DMS 273 (cell line): ENCODE measurements around the gene CC2D2A.

Source experiments
- DNase-seq: peaks from one replicate; lab custom pipeline; 2025; ENCODE audit not compliant: unreplicated experiment; lab: John Stamatoyannopoulos, UW

CC2D2A gene

DNA sequence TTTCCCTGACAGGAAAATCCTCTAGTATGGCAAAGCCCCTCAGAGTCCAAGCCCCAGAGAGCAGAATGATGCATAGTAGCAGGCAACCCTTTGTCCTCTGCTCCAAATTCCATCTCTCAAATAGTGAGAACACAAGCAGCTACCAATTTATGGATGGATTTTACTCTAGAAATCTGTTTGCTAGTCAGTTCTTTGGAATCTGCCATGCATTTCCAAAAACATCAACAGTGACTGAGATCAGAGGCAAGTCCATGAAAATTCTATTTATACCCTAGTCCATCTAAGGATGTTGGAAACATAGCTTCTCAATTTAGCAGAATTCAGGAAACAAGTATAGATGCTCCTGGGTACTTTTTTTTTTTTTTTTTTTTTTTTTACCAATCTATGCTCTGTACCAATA, 10.0 kb upstream of the CC2D2A start:
- no peak for DNase-seq

DNA sequence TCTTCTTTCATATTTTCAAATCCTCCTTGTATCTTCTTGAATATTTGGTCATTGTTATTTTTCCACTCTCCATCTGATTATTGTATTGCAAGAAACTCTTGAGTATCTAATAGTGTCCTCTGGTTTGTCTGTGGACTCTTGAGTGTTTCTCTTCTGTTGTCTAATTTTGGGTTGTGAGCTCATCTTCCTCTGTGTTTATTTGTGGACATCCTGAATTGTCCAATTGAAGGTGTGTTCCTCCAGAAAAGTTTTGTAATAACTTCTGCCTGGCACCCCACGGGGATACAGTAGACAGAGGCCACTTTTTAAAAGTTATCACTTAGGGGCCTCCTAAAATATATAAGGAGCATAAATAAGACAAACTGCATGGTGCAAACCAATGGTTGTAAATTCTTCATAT, 3.1 kb upstream of the CC2D2A start:
- DNase-seq = no peak

DNA sequence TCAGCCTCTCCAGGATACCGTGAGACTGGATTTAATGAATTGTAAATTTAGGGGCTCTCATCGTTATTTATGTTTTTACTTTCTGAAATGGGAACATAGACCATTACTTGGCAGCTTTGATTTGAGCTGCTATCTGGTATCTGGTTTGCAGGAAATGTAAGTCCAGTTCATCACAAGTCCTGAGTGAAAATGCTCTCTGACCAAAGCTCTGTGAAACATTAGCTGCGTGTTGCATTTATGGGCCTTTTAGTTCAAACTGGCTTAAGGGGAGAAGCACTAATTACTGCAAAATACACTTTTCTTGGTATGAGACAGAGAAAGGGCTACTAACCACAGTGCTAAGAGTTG, 420 bp downstream of the CC2D2A start:
- DNase-seq = no peak

DNA sequence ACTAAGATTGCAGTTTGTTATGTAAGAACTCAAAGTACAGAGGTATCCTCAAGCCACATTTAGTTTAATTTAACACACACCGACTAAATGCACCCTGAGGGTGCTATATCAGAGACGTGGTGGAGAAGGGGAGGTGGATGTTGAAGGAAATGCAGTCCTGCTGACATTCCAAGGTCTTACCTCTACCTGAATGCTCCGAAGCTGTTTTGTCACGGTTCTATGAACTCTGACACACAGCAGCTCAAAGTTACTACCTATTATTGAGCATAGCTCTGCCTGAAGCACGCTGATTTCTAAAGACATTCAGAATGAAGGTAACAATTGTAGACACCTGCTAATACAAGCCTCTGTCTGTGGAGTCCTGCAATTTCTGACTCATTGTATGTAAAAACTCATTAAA, 6.7 kb downstream of the CC2D2A start:
- DNase-seq = no peak

DNA sequence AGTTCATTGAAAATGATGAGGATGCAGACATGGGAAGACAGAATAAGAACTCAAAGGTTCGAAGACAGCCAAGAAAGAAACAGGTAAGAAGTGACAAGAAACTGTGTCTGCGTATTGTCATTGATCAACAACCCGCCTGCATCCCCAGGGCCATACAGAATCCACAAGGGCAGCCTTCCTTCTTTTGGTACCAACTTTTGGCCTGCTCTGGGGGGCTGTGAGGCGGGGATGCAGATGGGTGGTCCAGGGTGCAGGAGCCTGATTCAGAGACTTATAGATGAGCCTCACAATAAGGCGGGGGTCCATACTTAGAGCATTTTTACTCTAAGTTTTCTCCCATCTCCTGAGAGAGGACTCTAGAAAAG, 9.0 kb downstream of the CC2D2A start:
- DNase-seq = no peak

DNA sequence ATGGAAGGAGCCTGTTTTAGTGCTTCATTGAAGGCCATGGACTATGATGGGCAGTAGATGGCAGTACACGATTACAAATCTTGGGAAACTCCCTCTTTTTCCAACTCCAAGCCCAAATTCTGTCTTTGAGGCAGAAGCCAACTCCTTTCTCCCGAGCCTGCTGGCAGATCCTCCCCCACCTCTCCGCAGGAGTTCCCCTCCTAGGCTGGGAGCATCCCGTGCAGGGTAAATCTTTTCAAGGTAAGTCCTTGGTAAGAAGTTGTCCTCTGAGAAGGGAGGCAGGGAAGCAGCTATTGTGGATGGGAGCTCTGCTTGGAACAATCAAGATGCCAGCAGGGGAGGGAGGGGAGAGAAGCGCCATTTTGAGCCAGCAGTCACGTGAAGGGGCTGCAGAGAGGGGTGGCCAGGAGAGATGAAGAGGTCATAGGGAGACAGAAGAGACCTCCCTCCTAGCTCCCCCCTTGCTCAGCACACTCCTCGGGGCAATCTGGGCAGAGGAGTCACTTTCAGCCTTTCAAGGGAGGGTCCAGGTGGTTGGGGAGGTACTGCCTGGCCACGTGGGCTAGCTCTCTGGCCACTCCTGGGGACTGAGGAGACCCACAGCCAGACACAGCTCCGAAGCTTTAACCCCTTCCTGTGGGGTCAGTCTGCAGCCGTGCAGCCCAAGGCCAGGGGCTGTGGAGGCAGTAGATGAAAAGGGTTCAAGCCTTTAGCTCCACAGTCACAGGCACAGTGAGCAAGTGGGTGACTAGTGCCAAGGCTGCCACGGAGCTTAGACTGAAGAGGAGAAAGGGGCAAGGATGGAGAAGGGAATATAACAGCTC, 9.6 kb downstream of the CC2D2A start:
- DNase-seq = peak; percentile 88

DNA sequence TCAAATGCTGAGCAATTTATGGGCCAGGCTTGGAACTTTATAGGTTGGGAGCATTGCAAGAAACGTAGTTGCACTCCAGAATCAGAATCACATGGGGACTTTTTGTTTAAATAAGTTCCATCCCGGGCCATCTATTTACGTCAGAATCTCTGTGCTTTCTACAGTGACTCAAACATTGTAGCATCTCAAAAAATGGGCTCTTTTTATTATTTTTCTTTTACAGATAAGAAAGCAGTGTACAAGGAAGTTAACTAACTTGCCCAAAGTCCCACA, 10.2 kb downstream of the CC2D2A start:
- DNase-seq = no peak

DNA sequence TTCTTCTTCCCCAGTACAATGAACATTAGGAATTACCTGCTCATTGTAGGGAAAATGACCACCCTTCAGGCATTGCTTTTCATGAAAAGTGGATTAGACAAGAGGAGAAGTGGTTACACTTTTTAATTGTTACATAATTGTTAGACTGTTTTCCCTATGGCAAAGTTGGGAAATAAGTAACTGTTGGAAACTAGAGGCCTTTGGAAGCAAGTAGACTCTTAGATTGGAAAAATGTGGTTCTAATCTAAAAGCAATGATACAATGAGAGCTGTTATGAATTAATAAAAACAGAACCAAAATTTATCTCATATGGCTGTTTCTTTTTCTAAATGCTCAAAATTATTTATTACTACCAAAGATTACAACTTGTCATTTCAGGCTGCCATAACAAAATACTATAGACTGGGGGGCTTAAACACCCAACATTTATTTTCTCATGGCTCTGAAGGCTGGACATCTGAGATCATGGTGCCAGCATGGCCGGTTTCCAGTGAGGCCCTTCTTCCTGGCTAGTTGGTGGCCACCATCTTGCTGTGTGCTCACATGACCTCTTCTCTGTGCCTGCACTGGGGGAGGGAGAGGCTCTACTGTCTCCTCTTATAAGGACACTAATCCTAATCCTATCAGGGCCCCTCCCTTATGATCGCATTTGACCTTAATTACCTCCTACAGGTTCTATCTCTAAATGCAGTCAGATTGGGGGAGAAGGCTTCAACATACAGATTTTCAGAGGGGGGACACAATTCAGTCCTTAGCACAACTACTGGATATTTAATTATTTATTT, 12.5 kb downstream of the CC2D2A start:
- no peak for DNase-seq

DNA sequence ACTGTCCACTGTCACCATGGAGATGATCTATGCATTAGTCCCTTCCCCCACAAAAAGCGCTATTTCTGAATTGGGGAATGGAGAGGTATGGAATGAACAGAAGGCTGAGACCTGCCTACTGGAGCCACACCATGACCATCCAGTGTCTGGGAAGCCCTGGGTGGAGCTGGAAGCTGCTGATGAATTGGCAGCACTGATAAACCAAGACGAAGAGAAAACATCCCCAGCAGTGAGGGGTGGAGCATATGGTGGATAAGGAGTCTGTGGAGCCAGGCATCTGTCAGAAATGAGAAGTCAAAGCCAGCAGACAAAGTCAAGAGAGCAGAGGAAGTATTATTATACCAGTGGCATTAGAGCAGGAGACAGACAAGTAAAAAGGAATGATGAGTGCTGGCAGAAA, 13.2 kb downstream of the CC2D2A start:
- DNase-seq = peak; percentile 61

DNA sequence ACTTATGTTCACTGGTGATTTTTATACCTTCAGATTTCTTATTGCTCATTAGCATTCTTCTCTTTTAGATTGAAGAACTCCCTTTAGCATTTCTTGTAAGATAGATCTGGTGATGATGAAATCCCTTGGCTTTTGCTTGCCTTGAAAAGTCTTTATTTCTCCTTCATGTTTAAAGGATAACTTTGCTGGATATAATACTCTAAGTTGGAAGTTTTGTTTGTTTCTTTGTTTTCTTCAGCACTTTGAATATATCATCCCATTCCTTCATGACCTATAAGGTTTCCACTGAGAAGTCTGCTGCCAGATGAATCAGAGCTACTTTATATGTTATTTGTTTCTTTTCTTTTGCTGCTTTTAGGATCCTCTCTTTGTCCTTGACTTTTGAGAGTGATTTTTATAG, 18.5 kb downstream of the CC2D2A start:
- no peak for DNase-seq

DNA sequence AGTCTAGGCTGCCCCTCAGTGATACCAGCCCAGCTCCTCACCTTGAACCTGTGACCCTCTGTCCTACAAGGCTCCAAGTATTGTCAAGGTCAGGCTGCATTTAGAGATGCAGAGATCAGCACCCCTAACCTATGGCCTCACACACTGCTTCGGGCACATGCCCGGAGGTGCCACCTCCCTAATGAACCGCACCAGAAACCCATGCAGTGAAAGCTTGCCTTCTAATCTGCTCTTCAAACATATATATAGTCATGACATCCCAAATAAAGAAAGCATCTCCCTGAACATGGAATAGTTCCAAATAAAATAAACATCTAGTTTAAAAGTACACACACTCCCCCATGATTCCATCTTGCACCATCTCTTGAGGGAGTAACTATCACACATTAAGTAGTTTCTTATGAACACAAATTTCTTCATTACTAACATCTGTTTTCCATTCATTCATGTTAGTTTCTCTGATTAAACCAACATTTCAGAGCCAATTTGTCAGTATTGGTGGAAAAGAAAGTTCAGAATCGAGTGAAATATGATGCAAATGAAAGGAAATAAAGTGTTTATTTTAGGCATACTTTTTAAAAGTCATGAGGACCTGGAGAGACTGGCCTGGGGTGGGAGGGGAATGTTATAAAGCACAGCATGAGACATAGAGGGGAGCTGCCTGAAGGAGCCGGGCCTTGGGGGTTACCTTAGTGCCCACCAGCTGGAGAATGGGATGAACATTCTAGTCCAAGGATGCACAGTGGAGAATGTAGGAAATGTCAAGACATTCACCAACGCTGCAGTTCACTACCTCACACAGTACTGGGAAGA, 19.2 kb downstream of the CC2D2A start:
- no peak for DNase-seq

DNA sequence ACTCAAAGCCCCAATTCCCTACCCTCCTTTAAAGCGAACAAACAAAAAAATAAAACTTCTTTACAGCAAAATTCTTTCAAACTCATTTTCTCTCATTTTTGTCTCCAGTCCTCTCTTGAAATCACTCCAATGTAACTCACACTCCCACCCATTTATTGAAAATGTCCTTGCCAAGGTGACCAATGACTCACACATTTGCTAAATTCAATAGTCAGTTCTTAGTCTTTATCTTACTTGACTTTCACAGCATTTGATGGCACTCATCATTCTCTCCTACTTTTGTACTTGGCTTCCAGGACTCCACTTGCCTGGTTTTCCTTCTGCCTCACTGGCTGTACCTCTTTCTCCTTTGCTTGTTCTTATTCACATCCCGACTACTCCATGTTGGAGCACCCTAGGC, 19.9 kb downstream of the CC2D2A start:
- no peak for DNase-seq

DNA sequence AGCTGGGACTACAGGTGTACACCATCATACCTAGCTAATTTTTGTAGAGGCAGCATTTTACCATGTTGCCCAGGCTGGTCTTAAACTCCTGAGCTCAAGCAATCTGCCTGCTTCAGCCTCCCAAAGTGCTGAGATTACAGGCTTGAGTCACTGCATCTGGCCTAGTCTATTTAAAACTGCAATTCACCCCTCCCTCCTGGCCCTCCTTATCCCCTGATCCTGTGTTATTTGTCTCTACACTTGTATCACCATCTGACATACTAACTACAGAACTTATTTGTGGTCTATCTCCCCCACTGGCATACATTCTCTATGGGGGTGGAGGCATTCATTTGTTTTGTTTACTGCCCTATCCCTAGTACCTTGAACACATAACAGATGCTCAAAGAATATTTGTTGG, 23.7 kb downstream of the CC2D2A start:
- peak; percentile 2 for DNase-seq

DNA sequence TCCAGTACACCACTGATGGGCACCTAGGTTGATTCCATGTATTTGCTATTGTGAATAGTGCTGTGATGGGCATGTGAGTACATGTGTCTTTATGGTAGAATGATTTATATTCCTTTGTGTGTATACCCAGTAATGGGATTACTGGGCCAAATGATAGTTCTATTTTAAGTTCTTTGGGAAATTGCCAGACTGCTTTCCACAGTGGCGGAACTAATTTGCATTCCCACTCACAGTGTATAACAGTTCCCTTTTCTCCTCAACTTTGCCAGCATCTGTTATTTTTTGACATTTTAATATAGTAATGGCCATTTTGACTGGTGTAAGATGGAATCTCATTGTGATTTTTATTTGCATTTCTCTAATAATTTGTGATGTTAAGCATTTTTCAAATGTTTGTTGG, 25.9 kb downstream of the CC2D2A start:
- DNase-seq = peak; percentile 24

DNA sequence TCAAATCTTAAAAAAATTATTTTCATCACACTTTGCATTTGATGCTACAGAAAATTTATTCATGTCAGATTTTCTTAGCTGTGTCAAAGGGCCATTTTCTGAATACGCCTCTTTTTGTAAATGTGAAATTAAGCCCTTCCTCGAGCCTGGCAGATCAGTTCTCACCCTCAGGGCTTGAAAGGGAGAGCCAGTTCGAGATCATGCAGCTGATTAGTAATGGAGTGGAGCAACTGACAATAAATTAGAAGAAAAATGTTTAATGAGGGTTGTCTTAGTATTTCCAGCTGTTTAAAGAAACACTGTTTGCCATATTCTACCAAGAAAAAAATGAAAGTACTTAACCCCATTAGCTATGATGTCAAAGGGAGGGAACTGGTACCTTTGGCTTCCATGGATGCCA, 28.7 kb downstream of the CC2D2A start:
- DNase-seq = no peak

DNA sequence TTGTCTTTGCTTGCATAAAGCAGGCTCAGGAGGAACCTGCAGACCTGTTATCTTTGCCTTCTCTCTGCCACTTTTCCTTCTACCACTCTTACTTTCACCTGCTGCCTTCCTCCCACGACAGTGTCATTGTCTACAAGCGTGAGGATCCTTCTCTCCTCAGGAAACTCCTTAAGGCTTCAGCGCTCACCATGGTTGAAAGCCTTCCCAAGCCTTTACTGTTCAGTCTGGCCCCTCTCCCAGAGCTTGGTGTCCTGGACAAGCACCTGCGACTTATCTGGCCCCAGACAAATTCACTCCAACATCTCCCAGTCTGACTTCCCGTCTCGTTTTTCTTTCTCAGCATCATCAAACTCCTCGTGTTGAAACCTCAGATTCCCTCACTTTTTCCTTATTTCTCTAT, 31.0 kb downstream of the CC2D2A start:
- DNase-seq = no peak

DNA sequence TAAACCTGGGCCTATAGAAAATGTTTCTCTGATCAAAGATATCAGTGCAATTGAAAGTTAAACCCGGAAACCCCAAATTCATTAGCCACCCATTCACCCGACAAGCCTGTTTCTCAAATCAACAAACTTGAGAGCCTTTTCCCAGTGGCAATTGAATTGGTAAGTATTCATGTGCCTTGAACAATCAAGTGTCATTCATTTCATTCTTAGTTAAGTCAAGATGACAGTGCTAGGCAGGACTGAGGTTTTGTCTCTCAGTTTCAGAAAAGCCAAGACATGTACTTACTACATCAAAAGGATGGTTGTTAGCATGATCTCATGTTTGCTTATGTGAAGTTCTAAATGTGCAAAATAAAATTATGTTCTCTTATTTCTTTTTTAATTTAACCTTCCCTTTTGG, 32.3 kb downstream of the CC2D2A start:
- no peak for DNase-seq

DNA sequence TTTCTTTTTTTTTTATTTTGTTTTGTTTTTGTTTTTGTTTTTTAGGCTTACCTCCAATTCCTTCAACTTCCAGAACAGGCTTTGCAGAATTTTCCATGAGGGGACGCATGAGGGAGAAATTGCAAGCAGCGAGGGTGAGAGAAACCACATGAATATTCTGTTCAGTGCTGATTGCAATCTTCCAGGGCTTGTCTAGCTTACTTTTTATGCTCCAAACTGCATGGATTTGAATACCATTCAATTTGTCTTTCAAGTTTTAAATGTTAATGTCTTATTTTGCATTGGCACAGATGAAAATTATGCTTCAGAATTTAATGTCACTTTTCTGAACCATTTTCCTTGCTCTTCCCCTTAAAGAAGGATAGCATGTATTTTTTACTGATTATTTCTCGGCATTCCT, 32.7 kb downstream of the CC2D2A start:
- DNase-seq = no peak

DNA sequence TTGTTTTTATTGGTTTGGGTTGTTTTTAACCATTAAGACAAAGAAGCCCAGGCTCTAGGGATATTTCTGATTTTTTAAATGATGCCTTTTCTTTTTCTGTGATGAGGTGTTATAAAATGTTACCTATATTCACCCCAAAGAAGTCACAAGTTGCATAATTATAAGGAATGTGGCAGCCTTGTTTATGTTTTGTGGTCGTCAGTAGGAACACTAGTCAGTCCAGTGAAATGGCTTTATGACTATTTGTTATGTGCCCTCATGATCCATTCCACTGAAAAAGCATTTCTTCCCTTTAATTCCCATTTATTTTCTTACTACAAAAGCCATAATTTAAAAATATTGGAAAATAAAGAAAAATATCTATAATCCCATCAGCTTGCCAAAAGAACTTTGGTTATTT, 34.4 kb downstream of the CC2D2A start:
- no peak for DNase-seq

DNA sequence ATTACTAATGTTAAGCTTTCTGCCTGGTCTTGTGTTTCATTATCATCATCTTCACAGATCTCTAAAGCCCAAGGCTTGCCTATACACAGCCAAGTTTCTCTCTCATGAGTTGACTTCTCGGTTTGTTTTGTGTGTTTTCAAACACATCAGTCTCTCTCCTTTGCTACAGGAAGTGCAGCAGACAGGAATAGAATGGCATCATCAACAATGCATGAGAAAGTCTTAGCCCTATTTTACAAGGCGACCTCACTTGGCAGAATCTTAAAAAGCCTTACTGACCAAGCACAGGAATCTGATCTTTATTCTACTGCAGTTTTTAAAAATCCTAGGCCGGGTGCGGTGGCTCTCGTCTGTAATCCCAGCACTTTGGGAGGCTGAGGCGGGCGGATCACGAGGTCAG, 36.8 kb downstream of the CC2D2A start:
- DNase-seq = no peak

DNA sequence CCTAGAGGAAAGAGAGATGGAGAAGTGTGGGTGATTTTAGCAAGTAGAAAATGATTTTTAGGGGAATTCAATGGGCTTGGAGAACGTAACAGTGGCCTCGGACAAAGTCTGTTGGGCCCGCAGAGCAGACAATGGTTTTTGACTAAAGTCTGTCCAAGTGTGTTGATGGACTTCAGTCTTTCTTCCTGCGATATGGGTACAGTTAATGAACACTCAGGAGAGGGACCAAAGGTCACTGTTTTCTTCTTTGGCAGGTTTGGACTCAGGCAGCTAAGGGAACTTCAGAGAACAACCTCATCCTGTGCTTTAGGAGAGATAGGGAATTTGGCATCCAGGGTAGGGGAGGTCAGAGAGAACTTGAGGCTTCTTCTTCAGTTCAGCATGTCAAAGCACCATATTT, 38.0 kb downstream of the CC2D2A start:
- DNase-seq = no peak

DNA sequence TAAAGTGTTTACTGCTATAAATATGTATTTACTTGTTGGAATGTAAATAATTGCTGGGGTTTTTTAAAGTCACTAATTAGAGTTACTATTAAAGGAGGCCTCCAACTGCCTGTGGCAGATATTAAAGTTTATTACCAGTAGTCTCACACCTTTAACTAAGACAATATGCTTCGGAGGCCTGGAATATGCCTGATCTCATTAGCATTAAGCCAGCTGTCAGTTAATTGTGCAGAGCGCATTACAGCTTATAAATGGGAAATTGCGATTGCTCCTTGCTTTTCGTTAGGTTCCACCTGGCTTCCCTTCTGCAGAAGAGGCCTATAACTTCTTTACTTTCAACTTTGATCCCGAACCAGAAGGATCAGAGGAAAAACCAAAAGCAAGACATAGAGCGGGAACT, 41.3 kb downstream of the CC2D2A start:
- peak; percentile 16 for DNase-seq
